Stromal cell of bone marrow (primary cell): ENCODE results near the gene STOX2.

Source experiments
- DNase-seq: peaks from one replicate; pipeline ENCODE4 v3.0.0-alpha.2; 2012; ENCODE audit warnings: low read depth

Gene STOX2, protein sequence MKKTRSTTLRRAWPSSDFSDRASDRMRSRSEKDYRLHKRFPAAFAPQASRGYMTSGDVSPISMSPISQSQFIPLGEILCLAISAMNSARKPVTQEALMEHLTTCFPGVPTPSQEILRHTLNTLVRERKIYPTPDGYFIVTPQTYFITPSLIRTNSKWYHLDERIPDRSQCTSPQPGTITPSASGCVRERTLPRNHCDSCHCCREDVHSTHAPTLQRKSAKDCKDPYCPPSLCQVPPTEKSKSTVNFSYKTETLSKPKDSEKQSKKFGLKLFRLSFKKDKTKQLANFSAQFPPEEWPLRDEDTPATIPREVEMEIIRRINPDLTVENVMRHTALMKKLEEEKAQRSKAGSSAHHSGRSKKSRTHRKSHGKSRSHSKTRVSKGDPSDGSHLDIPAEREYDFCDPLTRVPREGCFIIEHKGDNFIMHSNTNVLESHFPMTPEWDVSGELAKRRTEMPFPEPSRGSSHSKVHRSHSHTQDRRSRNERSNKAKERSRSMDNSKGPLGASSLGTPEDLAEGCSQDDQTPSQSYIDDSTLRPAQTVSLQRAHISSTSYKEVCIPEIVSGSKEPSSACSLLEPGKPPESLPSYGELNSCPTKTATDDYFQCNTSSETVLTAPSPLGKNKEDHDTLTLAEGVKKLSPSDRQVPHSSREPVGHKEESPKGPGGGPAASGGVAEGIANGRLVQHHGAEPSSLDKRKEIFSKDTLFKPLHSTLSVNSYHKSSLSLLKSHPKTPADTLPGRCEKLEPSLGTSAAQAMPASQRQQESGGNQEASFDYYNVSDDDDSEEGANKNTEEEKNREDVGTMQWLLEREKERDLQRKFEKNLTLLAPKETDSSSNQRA (N-terminal part only)

GRCh38 chr4:183905081-183905592 is at the start of gene STOX2:
STOX2 (plus strand) TSS chr4:183905307; CDS start chr4:183906791, 1,484 bp downstream.
- no peak for DNase-seq

DNA sequence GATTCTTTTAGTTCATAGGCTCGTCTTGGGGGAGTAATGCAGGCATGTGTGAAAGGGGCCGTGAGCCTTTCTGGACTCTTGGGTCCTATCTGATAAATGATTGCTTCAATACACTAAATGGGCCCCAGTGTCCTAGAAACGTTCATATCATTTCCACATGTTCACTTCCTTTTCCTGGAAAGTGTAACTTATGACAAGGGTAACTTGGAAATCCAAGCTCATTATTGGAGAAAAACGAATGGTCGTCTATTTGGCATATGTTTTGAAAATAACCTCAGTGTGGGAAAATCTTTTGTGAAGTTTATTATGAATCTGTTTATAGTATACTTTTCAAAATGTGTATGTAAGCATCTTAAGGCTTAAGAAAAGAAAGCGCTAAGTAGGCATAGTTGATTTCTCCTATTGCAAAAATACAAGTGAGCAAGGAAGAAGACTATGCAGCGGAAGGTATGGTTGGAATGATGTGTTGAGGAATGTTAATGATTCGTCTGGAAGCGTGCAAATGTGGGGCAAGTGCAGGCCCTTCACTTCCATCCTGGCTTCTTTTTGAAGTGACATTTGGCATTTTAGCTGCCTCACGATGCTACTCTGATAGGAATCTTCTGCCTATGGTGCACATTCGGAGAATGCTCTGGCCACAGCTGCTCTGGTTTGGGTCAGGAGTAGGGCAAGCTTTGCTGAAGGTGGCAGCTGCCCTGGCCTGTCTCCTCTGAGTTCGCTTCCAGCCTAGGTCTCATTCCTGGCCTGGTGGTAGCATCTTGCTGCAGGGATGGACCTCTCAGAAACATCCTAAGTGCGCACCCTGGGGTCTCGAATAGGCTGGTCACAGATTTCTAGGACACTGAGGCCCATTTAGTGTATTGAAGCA is 49.5 kb upstream of the STOX2 start:
- no peak for DNase-seq

DNA sequence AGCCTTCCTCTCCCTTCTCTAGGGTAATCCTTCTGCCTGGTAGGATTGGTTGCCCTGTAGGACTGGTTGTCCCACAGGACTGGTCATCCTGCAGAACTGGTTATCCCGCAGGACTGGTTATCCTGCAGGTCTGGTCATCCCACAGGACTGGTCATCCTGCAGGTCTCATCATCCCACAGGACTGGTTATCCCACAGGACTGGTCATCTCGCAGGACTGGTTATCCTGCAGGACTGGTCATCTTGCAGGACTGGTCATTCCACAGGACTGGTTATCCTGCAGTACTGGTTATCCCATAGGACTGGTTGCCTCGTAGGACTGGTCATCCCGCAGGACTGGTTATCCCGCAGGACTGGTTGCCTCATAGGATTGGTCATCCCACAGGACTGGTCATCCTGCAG is 48.1 kb upstream of the STOX2 start:
- DNase-seq: no peak

DNA sequence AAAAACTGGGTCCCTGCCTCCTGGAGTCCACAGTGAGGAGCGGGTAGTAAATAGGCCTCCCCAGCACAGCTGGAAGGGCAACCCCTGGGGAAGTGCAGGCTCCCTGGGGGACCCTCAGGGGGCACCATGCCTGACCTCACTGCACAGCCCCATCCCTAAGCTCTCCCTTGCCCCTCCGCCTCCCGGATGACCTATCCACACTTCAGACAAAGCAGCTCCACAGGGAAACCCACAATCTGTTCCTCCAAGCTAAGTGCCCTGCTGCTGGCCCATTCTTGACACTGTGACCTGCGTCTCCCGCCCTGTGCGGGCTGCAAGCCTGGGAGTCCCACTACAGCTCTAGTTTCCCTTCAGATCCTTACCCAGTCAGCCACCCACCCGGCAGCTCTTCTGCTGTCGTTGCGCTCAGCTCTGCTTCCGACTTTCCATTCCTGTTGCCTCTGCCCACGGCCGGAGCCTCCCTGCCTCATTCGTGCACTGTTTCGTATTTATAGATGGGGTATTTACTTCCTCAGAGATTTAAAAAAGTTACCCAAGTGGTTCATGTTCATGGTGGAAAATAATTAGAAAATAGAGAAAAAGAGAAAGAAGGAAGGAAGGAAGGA is 47.0 kb upstream of the STOX2 start:
- no peak for DNase-seq

GRCh38 chr4:183860119-183860518 is 45.0 kb upstream of the STOX2 start:
- no peak for DNase-seq

GRCh38 chr4:183860731-183861130 is 44.4 kb upstream of the STOX2 start:
- DNase-seq: no peak

GRCh38 chr4:183861426-183861825 is 43.7 kb upstream of the STOX2 start:
- DNase-seq: no peak

DNA sequence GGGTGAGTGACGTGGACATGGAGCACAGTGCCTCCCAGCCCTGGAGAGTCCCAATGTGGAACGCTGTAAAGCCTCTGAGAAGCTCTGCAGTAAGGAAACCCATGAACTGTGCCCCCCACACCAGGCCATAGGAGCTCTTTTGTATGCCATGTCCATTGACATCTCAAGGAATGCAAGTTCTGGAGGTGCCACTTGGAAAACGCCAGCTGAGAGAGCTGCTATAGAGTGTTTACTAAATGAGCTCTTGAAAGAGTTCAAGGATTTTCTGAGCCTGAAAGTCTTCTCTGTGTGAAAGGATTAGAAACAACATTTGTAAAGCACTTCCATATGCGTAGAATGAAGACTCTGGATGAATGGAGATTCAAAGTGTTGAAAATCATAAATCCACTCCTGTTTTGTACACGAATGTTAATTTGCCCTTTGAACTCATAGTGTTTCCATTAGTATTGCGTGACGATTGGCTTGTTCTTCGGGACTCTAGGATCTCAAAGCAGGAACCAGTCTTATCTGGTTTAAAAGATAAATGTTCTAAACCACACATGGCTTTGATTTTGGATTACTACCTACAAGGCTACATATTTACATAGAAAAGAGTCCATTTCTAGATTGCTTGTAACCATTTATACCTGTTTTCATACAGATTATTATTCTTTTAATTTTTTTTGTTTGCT is 41.8 kb upstream of the STOX2 start:
- no peak for DNase-seq

- DNase-seq: no peak
These were observed 37.9 kb upstream of the STOX2 start for GRCh38 chr4:183867247-183867646.

GRCh38 chr4:183870997-183871396 is 34.1 kb upstream of the STOX2 start:
- no peak for DNase-seq

DNA sequence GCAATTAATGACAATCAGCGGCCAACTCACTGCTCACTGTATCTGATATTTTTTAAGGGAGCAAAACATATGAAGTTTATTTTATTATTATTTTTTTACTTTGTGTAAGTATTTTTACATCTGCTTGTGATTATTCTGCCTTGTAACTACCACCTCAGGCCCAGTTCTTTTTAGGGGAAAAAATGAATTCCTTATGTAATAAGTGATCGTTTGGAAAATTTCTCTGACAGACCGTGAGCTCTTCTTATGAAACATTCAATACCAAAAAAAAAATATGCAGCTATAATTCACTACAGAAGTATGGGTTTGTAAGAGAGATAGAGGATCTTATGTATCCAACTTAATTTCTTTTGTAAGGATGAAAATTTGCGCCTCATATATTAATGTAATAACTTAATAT is 33.5 kb upstream of the STOX2 start:
- no peak for DNase-seq

DNA sequence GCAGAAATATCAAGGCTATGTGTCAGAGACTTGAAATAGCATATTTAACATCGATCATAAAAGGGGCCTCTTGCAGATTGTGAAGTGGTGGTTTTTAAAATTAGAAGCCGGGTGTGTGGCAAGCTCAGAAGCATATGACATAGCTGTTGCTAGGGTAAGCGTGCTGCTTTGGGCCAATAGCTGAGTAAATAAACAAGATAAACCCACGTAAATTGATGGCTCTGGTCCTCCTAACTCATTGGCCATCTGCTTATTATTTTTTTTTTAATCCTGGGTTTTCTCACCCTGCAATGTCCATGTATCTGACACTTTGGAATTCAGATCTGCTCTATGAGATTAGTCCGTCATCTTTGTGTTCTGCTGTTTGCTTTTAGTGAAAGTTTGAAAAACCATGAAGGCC is 32.6 kb upstream of the STOX2 start:
- DNase-seq: no peak

GRCh38 chr4:183873409-183874185 is 31.5 kb upstream of the STOX2 start:
- no peak for DNase-seq

DNA sequence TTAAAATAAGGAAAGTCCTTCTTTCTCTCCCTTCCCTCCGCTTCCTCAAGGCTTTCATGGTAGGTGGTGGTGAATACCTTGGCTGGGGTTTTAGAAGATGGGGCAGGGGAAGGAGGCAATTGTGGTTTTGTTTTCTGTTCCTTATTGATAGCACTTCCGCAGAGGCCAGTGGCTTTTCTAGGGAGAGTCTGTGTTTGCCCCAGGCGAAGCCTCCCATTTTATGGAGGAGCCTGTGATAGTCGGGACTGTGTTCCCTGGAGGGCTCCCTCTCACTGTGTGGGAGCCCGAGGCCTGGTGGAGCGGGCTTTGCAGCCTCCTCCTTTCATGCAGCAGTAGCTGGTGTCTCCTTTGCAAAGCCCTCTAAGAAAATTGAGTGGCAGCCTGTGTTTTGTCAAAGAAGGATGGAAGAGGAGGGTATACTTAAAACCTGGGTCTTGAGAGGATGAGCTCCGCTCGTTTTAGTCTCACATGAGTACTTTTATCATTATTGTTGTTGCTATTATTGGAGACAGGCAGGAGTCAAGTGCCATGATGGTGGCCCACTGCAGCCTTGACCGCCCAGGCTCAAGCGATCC is 29.8 kb upstream of the STOX2 start:
- no peak for DNase-seq

DNA sequence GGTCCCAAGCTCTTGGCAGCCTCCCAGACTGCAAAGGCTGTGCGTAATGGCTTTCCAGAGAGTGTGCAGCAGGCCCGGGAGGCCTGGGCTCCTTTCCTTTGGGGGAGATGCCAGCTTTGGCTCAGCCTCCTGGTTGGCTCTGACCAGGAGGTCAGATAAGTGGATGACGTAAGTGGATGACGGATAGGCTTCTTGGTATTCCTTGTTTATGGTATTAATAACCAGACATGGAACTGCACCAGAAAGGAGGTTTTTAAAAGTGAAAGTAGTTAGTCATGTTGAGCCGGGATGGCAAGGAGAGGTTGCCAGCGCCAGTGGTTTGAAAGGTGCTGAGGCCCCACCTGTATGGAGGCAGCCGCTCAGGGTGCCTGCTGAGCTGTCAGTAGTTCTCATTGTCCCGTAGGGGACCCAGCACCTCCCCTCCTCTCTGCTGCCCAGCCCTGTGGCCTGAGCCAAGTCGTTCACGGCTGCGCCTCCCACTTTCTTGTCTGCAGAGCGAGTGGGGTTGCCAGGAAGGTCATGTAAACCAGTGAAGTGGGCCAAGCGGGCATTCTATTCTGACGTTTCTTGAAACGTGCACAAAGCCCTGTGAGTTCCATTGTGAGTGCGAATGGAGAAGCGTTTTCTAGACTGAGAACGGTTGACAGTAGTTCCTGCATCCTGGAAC is 28.7 kb upstream of the STOX2 start:
- DNase-seq: peak; percentile 56

- no peak for DNase-seq
These were observed 26.7 kb upstream of the STOX2 start for GRCh38 chr4:183878251-183878970.

DNA sequence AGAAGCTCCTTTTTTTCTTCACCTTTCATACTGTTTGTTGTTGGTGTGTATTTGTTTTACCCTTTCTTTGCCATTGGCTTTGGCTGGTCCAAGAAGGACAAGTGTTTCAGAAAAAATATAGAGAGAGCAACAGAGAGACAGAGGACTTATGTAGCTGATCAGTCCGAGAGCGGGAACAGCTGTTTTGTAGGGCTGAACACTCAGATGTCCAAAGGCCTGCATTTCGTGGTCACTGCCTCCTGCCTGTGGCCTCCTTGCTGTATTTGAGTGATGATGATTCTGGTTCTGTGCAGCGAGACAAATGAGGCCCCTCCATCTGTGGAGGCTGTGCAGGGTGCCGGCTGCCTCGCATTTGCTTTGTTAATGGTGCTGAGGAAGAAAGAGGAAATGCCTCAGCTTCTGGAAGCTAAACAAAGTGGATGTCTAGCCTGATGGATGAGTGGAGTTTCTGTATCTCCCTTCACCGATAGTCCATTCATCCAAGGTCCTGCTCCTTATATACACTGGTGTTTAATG is 19.8 kb upstream of the STOX2 start:
- DNase-seq: no peak

GRCh38 chr4:183887351-183887750 is 17.8 kb upstream of the STOX2 start:
- DNase-seq: no peak
